ENCODE data around the gene AJAP1. TPM values are rescaled to one million over a fixed set of nuclear protein-coding genes. Genes with fewer than 3 reads are reported as not detected.

Gene AJAP1
- total RNA-seq, 1 experiment from 2014 or later, result not detected

DNA sequence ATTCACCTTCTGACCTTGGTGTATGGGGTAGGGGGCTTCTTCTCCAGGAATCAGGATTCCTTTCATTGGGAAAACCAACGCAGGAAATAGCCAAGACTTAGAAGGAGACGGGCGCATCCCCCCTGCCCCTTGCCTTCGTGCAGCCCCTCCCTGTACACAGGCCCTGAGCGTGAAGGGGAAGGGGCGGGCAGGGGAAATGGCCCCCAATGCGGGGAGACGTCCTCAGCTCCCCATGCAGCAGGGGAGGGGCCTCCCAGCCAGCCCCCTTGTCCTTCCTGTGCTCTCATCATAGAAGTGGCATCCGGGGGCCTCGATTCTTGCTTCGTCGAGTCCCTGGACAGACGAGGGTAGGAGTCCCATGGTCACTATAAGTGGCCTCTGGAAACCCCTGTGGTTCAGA is 116.9 kb downstream of the AJAP1 start:
- no peak overlapping the region for H3K4me3 ChIP-seq (replicated peaks in 1 of 2; ENCODE audit: low read depth in 1 of 2, low read length in 2 of 2)
- H3K4me2 ChIP-seq (ENCODE audit: low read length), result no peak overlapping the region
- H3K9ac ChIP-seq (ENCODE audit: low read length), result no peak overlapping the region
- H3K79me2 ChIP-seq (ENCODE audit: insufficient read depth, low read length), result no peaks in the 10 kb centered on the region
- no peaks in the 10 kb centered on the region for H3K36me3 ChIP-seq (ENCODE audit: control insufficient read depth in 1 of 2, insufficient read depth in 2 of 2, low read length in 2 of 2)
- BruUV-seq (replicated peaks), result no TSS peak
- no peak overlapping the region for H2AFZ ChIP-seq (ENCODE audit: low read depth, low read length, poor library complexity, severe bottlenecking)
- H3K27ac ChIP-seq (ENCODE audit: low read depth, low read length), result no peak overlapping the region
- ChIA-PET POLR2A (no interaction called here), CTCF (no interaction called here), RAD21 (ENCODE audit: low non-redundant PET in 1 of 2, low total read pairs in 2 of 2, uncharacterized antibody in 2 of 2, unreplicated experiment in 2 of 2) (no interaction called here)
- no peaks in the 10 kb centered on the region for H3K27me3 ChIP-seq (ENCODE audit: insufficient read depth, low read length)
- TF ChIP-seq CEBPB (IDR thresholded peaks at IDR 0.05; ENCODE audit: low read depth) (no peak), ELF1 (IDR thresholded peaks at IDR 0.05; ENCODE audit: borderline replicate concordance, low read depth) (no peak), SRF (IDR thresholded peaks at IDR 0.05; ENCODE audit: low read depth) (no peak), POLR2A (IDR thresholded peaks at IDR 0.05; ENCODE audit: borderline replicate concordance, extremely low read depth, insufficient read depth, insufficient read length) (no peak), EGR1 (IDR thresholded peaks at IDR 0.05; ENCODE audit: low read depth) (no peak), ZNF274 (IDR thresholded peaks at IDR 0.05; ENCODE audit: low read depth, low read length) (no peak), TCF7L2 (IDR thresholded peaks at IDR 0.05; ENCODE audit: borderline replicate concordance, extremely low read depth, insufficient read depth, insufficient read length) (no peak), ZFX (IDR thresholded peaks at IDR 0.05) (no peak)
- TF ChIP-seq, protein P1, sequence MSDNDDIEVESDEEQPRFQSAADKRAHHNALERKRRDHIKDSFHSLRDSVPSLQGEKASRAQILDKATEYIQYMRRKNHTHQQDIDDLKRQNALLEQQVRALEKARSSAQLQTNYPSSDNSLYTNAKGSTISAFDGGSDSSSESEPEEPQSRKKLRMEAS (IDR thresholded peaks at IDR 0.05), result no peak
- TF ChIP-seq, protein P2, sequence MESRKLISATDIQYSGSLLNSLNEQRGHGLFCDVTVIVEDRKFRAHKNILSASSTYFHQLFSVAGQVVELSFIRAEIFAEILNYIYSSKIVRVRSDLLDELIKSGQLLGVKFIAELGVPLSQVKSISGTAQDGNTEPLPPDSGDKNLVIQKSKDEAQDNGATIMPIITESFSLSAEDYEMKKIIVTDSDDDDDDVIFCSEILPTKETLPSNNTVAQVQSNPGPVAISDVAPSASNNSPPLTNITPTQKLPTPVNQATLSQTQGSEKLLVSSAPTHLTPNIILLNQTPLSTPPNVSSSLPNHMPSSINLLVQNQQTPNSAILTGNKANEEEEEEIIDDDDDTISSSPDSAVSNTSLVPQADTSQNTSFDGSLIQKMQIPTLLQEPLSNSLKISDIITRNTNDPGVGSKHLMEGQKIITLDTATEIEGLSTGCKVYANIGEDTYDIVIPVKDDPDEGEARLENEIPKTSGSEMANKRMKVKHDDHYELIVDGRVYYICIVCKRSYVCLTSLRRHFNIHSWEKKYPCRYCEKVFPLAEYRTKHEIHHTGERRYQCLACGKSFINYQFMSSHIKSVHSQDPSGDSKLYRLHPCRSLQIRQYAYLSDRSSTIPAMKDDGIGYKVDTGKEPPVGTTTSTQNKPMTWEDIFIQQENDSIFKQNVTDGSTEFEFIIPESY (IDR thresholded peaks at IDR 0.05; ENCODE audit: extremely low read depth, insufficient replicate concordance, low read length), result no peak
- H3K9me2 ChIP-seq (ENCODE audit: insufficient read depth), result no peaks in the 10 kb centered on the region
- intact Hi-C loops (cut with micrococcal nuclease), result no loop called here
- H3K4me1 ChIP-seq (ENCODE audit: control insufficient read depth in 1 of 2, insufficient read depth in 2 of 2, low read length in 2 of 2), result no peaks in the 10 kb centered on the region
- ATAC-seq (no peak), DNase-seq (ENCODE audit: low read depth, low spot score) (no peak)
- H4K20me1 ChIP-seq (ENCODE audit: insufficient read depth), result no peaks in the 10 kb centered on the region
- H3K9me3 ChIP-seq (ENCODE audit: control insufficient read depth in 1 of 2, insufficient read depth in 1 of 2, low read depth in 1 of 2, low read length in 2 of 2), result no peaks in the 10 kb centered on the region; a peak in 2 of 4 replicates

Data from HCT116 (cell line).